ENCODE data around the gene MUSK.

DNA sequence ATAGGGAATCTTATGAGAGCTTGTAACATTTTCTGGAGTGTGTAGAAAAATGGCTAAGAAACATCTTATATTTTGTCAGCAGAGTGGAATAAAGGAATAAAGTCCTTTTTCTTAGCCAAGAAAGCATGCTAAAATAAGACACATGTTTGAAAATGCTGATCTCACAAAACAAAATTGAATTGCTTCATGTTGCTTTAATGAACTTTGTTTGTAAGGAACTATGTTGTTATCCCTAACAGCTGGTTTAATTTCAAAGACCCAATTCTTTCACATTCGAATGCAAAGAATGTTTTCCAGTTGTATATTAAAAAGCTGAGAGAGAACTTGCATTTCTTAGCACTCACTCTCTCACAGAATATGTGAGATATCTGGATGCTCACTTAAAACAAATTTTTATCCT, 107.6 kb downstream of the MUSK start:
- no peak for TF ChIP-seq EZH2 (IDR thresholded peaks at IDR 0.05; ENCODE audit: low read length, unreplicated experiment)
- TF ChIP-seq CTCF (conservative IDR thresholded peaks at IDR 0.05; ENCODE audit: low read depth, low read length): no peak

All from PC-3 (cell line).